Measurements from ENCODE around the gene SGTA.

The SGTA gene

DNA sequence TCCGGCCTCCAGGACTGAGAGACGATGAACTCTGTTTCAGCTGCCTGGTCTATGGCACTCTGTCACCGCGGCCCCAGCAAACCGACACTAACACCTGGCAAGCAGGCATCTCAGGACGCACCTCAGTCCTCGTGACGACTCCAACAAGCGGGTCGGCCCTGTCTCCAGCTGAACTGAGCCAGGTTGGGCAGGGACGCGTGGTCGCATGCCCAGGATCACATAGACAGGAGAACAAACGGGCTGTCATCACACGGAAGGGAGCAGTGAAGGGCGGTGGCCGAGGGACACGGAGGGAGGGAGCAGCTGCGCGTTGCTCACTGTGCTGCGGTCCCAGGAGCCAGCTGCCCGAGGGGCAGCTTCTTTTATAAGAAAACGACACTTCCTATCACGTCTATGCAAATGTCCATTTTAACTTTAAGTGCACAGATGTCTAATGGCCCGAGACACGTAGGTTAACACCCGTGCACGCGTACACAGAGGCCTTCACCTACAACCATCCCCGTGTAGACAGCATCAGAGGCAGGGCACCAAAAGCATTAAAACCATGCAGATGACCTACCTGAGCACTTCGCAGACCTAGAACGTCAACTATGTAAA lies 8.9 kb downstream of the SGTA start:
- no peak for DNase-seq (ENCODE audit: low read depth in 2 of 3, low spot score in 2 of 3)

DNA sequence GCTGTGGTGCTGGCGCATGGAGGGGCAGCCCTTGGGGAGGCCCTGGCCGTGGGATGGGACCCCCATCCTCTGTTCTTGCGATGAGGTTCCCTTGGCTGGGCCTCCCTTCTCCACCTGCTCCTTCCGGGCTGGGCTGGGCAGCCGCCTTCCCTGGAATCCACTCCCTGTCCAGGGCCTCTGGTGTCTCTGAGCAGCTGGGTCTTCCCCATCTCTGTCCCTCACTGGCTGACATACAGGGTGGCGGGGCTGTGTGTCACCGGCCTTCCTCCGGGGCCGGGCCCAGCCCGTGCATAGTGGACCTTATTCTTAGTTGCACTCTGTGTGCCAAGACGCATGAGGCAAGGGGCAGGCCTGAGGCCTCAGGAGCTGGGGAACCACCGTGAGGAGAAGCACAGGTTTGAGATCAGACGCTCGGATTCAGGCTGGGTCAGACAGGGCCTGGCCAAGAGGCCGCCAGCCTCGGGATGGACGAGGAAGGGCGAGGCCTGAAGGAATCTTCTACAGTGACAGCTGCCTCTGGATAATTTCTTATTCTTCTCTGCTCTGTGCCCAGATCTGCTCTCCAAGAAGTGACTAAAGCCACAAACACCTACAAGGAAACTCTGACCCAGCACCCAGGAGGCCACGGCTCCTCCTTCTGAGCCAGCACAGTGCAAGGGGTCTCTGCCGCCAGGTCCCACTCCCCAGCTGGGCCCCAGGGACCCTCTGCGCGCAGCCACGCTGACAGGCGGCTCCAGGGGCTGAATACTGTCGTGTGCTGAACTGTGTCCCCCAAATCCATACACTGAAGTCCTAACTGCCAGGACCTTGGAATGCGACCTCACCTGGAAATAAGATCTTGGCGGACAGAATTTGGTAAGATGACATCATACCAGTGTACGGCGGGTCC lies 11.0 kb downstream of the SGTA start:
- no peak for DNase-seq (ENCODE audit: low read depth in 2 of 3, low spot score in 2 of 3)

DNA sequence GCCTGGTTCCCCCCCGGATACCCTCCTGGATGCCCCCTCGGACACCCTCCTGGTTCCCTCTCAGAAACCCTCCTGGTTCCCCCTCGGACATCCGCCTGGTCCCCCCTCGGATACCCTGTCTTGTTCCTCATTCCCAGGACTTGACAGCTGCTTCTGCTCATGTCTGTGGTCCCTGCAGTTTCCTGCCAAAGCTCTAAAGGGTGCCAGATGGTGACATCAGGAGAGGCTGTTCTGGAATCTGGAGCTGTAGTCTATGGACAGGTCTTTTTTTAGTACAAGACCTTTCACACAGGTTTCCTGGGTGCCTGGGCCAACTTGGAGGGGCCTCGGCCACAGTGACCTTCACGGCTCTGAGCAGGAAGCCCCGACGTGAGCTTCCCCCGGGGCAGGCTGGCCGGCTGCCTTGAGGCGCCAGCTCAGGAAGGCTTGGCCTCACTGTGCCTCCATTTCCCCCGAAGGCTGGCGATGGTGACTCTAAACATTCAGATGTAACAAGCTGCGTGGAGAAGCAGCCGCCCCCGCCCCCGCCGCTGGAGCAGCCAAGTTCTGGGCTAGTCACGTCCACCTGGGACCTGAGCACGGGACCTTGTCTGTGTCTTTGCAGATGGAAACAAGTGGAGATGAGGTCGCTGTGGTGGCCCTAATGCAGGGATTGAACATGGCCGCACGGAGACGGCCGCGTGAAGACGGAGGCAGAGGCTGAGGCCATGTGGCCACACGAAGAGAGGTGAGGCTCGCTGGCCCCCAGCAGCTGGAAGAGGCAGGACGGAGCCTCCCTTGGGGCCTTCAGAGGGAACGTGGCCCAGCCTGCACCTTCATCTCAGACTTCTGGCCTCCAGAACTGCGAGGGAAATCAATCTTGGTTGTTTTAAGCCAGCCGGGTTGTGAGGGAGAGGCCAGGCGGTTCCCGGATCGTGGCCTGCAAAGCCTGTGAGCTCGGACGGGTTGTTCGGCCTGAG lies 12.7 kb downstream of the SGTA start:
- DNase-seq (ENCODE audit: low read depth in 2 of 3, low spot score in 2 of 3), result no peak

DNA sequence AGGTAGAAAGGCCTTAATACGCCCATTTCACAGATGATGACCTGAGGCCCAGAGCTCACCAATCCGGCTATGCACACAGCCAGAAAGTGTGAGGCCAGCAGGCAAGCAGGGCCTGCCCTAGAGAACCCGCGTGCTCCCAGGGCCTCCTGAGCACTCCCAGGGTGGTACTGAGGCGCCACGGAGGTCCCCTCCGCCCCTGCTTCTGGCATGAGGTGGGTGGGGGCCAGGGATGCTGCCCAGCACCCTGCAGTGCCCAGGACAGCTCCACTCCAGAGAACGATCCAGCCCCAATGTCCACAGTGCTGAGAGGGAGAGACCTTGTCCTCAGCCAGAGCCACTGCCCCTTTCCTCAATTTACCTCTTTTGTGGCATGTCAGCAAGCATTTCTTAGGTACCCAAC lies 13.9 kb downstream of the SGTA start:
- no peak for DNase-seq (ENCODE audit: low read depth in 2 of 3, low spot score in 2 of 3)

DNA sequence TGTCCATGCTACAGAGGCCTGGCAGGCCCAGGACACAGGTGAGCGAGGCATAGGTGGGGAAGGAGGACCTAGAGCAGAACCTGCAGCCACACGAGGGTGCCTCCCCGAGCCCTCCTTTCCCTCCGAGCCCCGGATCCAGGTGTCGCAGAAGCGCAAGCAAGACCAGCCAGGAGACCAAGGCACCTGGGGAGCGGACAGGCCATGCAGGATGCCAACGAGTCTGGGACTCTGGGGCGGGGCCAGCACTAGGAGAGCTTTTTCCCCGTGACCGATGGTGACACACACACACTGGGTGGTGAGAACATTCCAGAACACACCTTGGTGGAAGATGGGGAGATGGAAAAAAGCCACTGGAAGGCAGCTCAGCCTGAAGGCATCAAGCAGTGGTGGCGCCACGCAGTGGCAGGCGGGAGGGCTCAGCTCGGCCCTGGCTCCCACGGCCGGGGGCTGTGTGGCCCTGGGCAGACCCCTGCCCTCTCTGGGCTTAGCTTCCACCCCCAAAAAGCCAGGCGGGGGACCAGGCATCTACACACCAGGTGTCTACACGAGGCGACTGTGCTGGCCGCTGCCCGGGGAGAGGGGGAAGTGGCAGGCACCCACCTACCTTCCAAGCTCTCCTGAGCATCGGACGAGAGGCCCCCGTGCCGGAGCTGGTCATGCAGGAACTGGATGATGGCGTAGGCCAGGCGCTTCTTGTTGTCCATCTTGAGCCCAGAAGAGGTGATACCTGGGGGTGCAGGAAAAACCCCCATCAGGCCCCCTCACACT lies 14.5 kb downstream of the SGTA start:
- DNase-seq (ENCODE audit: low read depth in 2 of 3, low spot score in 2 of 3), result no peak

DNA sequence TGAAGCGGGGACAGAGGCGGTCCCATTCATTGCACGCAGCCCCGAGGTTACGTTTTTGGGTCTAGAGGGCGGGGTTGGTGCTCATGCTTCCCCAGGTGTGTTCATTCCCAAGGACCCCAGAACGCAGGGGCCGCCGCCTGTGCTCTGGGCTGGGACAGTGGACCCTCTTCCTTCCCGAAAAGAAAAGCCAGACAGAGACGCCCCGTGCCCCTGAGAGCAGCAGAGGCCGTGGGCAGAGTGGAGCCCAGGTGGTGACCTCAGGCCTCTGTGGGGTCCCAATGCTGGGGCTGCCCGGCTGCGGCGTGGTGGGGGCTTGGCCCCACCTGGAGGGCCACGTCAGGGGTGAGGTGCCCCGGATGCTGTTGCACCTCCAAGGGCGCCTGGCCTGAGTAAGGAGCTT lies 15.4 kb downstream of the SGTA start:
- DNase-seq (ENCODE audit: low read depth in 2 of 3, low spot score in 2 of 3), result no peak

DNA sequence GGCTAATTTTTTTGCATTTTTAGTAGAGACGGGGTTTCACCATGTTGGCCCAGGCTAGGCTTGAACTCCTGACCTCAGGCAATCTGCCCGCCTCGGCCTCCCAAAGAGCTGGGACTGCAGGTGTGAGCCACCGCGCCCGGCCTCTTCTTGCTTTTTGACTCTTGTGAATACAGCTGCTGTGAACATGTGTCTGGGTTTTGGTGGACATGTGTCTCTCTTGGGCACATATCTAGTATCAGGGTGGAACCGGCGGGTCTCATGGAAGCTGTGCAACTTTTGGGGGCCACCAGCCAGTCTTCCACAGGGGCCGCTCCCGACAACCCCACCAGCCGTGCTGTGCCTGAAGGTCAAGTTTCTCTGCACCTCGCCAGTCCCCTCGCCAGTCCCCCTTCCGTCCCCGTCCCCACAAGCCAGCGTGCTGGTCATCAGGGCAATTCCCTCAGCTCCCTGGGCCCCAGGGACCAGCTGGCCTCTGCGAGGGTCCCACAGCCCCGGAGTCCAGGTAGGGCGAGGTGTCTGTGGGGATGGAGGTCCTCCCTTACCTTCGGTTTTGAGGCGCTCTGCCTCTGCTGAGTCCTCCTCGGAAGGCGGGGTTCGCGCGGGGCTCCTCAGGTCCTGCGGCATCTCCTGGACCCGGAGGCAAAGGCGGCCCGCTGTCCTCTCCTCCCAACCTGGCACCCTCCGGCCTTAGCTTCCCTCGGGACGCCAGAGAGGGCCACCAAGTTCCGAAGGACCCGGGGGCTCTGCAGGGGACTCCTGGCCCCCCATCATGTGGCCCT lies 16.3 kb downstream of the SGTA start:
- no peak for DNase-seq (ENCODE audit: low read depth in 2 of 3, low spot score in 2 of 3)

DNA sequence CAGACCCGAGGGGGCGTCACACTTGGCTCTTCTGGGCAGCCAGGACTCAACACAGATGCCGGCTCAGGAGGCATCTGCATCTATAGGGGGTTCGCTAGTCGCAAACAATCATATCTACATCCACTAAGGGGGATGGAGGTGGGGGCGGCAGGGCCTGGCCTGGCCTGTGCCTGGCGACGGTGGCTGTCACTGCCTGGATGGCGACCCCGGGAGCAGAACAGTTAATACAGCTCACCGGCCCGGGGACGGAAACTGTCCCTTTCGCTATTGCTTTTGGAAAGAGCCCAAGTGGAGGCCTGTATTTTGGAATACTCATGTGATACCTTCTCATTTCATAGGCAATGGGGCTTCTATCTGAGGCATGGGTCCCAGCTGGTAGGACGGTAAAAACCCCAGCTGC lies 17.7 kb downstream of the SGTA start:
- no peak for DNase-seq (ENCODE audit: low read depth in 2 of 3, low spot score in 2 of 3)

DNA sequence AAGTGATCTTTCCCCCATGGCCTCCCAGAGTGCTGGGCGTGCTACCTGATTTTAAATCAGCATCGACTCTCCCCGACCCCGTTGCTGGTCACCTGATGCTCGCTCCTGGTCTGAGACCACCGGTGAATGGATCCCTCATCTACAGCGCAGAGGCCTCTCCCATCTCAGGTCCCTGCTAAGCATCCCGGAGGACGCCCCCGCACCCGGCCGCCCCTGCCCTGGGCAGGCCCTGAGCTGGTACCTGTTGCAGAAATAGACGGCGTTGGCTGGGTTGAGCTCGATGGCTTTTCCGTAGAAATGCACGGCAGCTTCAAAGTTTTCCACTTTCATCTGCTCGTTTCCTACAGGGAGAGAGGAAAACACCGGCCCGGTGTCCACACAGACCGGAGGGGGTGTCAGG lies 18.1 kb downstream of the SGTA start:
- no peak for DNase-seq (ENCODE audit: low read depth in 2 of 3, low spot score in 2 of 3)

DNA sequence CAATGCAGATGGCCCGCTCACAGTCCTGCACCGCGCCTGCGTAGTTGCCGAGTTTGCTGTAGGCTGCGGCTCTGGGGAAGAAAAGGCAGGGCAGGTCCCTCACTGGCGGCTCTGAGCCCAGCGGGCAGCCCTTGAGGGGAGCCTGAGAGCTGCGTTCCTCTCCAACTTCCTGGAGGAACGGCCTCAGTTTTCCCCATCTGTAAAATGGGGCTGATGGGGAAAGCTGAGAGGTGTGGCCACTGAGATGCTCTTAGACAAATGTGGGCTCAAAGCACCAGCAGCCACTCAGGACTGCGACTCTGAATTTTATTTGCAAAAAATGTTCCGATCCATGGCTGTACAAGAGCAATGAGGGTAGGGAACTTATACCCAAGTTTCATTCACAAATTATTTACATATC lies 19.4 kb downstream of the SGTA start:
- no peak for DNase-seq (ENCODE audit: low read depth in 2 of 3, low spot score in 2 of 3)

DNA sequence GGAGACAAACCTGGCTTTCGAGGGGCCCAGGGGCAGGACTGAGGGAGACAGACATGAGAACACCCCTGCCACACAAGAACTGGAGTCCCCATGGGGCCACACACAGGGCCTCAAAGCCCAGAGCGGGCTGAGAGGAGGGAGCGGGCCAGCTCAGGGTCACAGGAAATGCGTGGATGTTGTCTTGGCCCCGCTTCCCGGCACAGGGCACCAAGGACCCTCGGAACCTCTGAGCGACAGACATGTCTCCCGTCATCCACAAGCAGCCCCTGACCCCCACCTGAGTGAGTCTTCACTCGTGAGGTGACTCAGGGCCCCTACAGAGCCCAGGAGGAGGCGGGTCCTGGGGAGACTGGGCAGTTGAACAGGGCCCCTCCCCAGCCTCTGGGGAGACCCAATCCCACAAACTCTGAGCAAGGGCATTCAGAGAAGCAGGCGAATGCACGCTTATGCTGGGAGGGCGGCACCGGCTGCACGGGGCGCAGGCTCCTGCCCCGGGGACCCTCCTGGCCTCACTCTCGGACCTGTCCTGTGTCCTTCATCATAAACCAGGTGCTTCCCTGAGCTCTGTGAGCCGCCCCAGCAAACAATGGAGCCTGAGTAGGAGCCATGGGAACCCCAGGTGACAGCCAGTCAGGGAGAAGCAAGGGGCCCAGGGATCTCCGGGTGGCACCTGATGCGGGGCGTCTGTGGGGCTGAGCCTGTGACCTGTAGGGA lies 20.1 kb downstream of the SGTA start:
- DNase-seq (ENCODE audit: low read depth in 2 of 3, low spot score in 2 of 3), result no peak

DNA sequence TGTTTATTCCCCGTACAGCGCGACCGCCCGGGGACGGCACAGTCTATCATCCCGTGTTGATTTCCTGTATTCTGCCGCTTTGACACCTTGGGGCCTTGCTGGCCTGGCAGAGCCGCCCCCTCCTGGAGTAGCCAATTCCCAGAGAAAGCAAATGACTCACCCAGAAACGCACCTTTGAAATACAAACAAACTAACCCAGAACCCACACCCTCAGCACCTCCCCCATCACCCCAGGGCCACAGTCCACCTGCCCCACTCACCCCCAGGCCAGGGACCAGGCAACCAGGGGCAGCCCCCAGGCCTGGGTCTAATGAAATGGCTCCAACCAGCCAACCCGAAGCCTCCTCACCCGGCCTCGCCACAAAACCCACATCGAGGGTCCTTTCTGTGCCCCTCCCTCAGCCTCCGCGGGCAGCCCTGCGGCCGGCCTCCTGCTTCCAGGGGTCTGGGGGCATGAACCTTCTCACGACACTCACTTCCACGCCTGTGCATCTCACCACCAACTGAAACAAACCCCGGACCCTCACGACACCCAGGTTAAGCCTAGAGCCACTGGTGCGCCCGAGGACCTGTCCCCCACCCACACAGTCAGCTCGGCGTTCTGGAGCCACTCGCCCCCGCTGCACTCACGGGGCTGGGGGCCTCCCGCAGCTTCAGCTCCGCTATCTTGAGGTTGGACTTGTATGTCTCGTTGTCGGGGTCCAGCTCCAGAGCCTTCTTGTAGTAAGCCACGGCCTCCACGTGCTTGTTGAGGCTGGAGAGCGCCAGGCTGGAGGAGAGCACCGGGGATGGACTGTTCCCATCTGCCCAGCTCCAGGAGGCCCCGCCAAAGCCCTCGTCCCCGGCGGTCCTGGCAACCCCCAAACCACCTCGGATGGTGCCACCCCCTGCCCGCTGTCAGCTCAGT lies 20.9 kb downstream of the SGTA start:
- no peak for DNase-seq (ENCODE audit: low read depth in 2 of 3, low spot score in 2 of 3)

DNA sequence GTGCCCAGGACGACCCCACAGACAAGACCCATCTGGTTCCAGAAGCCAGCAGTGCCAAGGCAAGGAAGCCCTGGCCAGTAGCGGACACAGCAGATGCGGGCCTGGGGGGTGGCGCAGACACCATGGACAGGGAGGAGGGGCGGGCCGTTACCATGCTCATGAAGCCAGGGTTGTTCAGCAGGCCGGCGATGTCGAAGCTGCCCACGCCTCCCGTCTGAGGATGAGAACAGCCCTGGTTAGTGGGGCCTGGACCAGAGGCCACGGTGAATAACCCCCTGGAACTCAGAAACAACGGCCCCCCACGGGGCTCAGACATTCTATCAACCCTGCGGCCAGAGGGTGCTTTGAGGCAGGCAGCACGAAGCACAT lies 21.8 kb downstream of the SGTA start:
- DNase-seq (ENCODE audit: low read depth in 2 of 3, low spot score in 2 of 3), result no peak

DNA sequence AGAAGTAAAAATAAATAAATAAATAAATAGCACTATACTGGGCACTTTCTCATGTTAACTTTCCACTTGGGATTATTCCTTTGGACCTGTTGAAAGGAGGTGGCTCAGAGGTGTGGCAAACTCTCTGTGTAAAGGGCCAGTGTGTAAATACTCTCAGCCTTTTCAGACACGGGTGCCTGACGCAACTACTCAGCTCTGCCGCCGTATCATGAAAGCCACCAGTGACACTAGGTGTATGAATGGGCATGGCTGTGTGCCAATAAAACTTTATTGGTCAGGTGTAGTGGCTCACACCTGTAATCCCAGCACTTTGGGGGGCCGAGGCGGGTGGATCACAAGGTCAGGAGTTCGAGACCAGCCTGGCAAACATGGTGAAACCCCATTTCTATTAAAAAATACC lies 23.1 kb downstream of the SGTA start:
- DNase-seq (ENCODE audit: low read depth in 2 of 3, low spot score in 2 of 3), result no peak

DNA sequence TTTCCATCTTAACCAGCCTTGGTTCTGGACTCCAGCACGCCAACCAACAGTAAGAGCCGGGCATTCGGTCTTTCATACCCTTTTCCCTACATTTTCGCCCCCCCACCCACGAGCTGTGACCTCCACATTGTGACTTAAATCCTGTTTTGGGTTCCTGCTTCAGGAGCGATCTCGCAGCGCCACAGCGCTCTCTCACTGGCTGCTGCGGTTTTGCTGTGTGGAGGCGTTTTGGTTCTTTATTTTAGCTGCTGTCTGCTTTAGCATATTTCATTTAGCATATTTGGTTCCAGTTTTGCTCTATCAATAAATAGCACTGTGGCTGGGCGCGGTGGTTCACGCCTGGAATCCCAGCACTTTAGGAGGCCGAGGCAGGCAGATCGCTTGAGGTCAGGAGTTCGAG lies 23.7 kb downstream of the SGTA start:
- no peak for DNase-seq (ENCODE audit: low read depth in 2 of 3, low spot score in 2 of 3)

DNA sequence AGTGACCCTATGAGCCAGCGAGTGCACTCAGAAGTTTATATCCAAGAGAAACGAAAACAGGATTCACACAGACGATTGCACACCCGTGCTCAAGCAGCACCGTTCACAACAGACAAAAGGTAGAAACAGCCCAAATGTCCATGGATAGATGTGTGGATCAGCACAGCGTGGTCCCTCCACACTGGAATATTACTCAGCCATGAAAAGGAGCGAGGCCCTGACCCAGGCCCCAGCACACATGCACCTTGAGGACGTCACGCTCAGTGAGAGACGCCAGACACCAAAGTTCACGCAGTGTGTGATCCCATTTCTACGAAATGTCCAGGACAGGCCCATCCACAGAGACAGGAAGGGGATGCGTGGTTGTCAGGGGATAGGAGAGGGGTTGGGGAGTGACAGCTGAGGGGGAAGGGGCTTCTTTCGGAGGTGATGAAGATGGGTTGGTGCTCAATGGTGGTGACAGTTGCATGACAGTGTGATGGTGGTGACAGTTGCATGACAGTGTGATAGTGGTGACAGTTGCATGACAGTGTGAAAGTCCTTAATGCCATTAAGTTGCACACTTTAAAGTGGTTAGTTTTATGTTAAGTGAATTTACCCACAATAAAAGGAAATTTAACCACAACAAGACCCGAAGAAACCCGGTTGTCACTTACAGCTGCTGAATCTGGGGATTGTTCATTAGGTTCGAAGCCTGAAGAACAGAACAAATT lies 24.3 kb downstream of the SGTA start:
- DNase-seq (ENCODE audit: low read depth in 2 of 3, low spot score in 2 of 3), result no peak

DNA sequence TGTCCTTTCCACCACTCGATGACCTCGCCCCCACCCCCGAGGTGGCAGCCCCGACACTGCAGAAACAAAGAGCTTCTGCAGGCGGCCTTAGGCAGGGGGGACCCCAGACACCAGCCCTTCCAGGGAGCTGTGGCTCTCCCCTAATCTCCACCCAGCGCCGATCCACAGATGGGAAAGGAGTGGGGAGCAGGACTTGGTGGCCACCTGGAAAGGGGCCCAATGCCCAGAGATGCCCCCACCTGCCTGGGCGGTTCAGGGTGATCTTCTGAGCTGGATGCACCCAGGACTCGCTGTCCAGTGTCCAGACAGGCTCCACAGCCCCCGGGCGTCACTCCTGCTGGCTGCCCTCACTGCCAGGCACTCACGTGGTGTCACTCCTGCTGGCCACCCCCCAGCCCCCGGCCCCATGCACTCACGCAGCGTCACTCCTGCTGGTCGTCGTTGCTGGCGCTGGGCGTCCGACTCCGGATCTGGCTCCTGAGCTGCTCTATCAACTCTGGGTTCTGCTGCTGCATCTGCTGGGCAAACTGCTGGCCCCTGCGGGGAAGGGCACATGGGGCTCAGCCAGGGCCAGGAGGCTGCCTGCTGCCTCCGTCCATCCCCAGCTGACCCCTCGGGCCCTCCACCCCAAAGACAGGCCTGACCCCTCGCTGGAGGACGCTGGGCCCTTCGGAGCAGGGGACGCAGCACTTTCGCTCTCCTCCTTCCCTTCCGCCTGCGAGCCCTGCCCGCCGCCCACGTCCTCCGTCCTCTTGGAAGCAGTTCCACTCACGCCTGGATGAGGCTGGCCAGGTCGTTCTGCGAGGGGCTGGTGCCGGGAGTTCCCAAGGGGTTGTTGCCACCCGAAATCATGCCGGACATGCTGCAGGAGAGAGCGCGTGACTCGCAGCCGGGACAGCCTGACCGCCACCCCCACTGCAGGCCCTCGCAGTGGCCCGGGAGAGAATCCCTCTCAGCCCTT lies 25.9 kb downstream of the SGTA start:
- no peak for DNase-seq (ENCODE audit: low read depth in 2 of 3, low spot score in 2 of 3)
